NCI-H2029 treated with DMSO at 0.1 percent for 48 hours (cell line): ENCODE results near the gene ADH7.
"Not testable (repeated sequence)": the region's sequence is repeated elsewhere in the genome, so short reads cannot be mapped to it uniquely, and the experiment has no call there.

Experiments
- DNase-seq: peaks from one replicate; lab custom pipeline; 2025; lab: John Stamatoyannopoulos, UW

ADH7 gene

GRCh38 chr4:99415762-99416161, 19.4 kb downstream of the ADH7 start:
- not testable (repeated sequence) for DNase-seq

- not testable (repeated sequence) for DNase-seq
Observed at GRCh38 chr4:99414902-99415301, 20.2 kb downstream of the ADH7 start.

- no peak for DNase-seq
Observed at GRCh38 chr4:99414401-99414800, 20.7 kb downstream of the ADH7 start.

- no peak for DNase-seq
Observed at GRCh38 chr4:99413140-99413539, 22.0 kb downstream of the ADH7 start.

- no peak for DNase-seq
Observed at GRCh38 chr4:99411041-99411440, 24.1 kb downstream of the ADH7 start.

GRCh38 chr4:99410075-99410474, 25.1 kb downstream of the ADH7 start:
- DNase-seq = no peak

GRCh38 chr4:99408346-99408745, 26.8 kb downstream of the ADH7 start:
- DNase-seq = no peak

GRCh38 chr4:99405433-99406115, 29.6 kb downstream of the ADH7 start:
- DNase-seq = peak; percentile 3

GRCh38 chr4:99404595-99405287, 30.4 kb downstream of the ADH7 start:
- no peak for DNase-seq

- no peak for DNase-seq
Observed at GRCh38 chr4:99403380-99404184, 31.6 kb downstream of the ADH7 start.

GRCh38 chr4:99402765-99403164, 32.4 kb downstream of the ADH7 start:
- no peak for DNase-seq

- no peak for DNase-seq
Observed at GRCh38 chr4:99400831-99401230, 34.3 kb downstream of the ADH7 start.

GRCh38 chr4:99399017-99399416, 36.1 kb downstream of the ADH7 start:
- no peak for DNase-seq

GRCh38 chr4:99395595-99396364, 39.4 kb downstream of the ADH7 start:
- DNase-seq = no peak

GRCh38 chr4:99394896-99395295, 40.2 kb downstream of the ADH7 start:
- DNase-seq = no peak

- DNase-seq = no peak
Observed at GRCh38 chr4:99390055-99390454, 45.1 kb downstream of the ADH7 start.

- no peak for DNase-seq
Observed at GRCh38 chr4:99389606-99390005, 45.5 kb downstream of the ADH7 start.

GRCh38 chr4:99383833-99384392, 51.2 kb downstream of the ADH7 start:
- no peak for DNase-seq

GRCh38 chr4:99383399-99383798, 51.7 kb downstream of the ADH7 start:
- DNase-seq = no peak

GRCh38 chr4:99382745-99383360, 52.3 kb downstream of the ADH7 start:
- DNase-seq = no peak

GRCh38 chr4:99381588-99382175, 53.5 kb downstream of the ADH7 start:
- DNase-seq = no peak
